ENCODE data around the gene MAPKAP1.

GRCh38 chr9:125425170-125425897 lies 281.7 kb downstream of the MAPKAP1 start:
- no peak for TF ChIP-seq CTCF (IDR thresholded peaks at IDR 0.05)
- no peak for TF ChIP-seq POLR2AphosphoS5 (IDR thresholded peaks at IDR 0.05; ENCODE audit: insufficient read depth in 1 of 2, low read depth in 1 of 2)
- no peak for TF ChIP-seq POLR2A (IDR thresholded peaks at IDR 0.05)

Measured in vagina (tissue), 2 donors.